CD14-positive monocyte (primary cell): ENCODE measurements around the gene PLXDC2. TPM values are rescaled to one million over a fixed set of nuclear protein-coding genes. Genes with fewer than 3 reads are reported as not detected.

ENCODE experiments used
- DNase-seq, 3 donors: peaks; one replicate each; pipeline ENCODE4 v3.0.0-alpha.2; 2011 to 2022
- H2AFZ ChIP-seq: 2 replicates; pipeline ENCODE4 v1.6.0; 2012; ENCODE audit warnings: mild to moderate bottlenecking, low read depth, low read length, inconsistent platforms; ENCODE audit not compliant: insufficient read depth, poor library complexity, severe bottlenecking
- H3K27ac ChIP-seq, 2 donors: 1 replicate in 1 of 2; 2 replicates in 1 of 2; pipeline ENCODE4 v1.5.1; 2012 to 2013; ENCODE audit warnings: low read length in 2 of 2, control low read depth in 1 of 2, inconsistent platforms in 1 of 2, low read depth in 1 of 2, mild to moderate bottlenecking in 1 of 2
- H3K27me3 ChIP-seq, 2 donors: one replicate each; pipeline versions ENCODE4 v1.6.0 to v1.6.1; 2011 to 2013; ENCODE audit warnings: low read length in 2 of 2; ENCODE audit not compliant: control insufficient read depth in 2 of 2, insufficient read depth in 2 of 2
- H3K36me3 ChIP-seq, 2 donors: replicated peaks in 1 of 2; 1 replicate in 1 of 2; 2 replicates in 1 of 2; pipeline versions ENCODE4 v1.5.1 to v1.6.1; 2012 to 2013; ENCODE audit warnings: low read length in 2 of 2, control low read depth in 1 of 2, inconsistent platforms in 1 of 2, mild to moderate bottlenecking in 1 of 2; ENCODE audit not compliant: insufficient read depth in 2 of 2, control insufficient read depth in 1 of 2
- H3K4me1 ChIP-seq, 2 donors: 1 replicate in 1 of 2; 2 replicates in 1 of 2; pipeline versions ENCODE4 v1.5.1 to v1.6.1; 2012 to 2013; ENCODE audit warnings: low read length in 2 of 2, control low read depth in 1 of 2, inconsistent platforms in 1 of 2, mild to moderate bottlenecking in 1 of 2, moderate library complexity in 1 of 2; ENCODE audit not compliant: insufficient read depth in 2 of 2, control insufficient read depth in 1 of 2
- H3K4me2 ChIP-seq: replicated peaks from 2 replicates; pipeline ENCODE3; 2012; ENCODE audit warnings: low read length, moderate library complexity, mild to moderate bottlenecking; ENCODE audit not compliant: poor library complexity, severe bottlenecking; ENCODE audit errors: extremely low read depth
- H3K4me3 ChIP-seq, 3 experiments: fragments of 200-600 bp in 1 of 3; sonication (generic) in 1 of 3; replicated peaks in 1 of 3; 1 replicate in 2 of 3; 2 replicates in 1 of 3; pipeline ENCODE4 v1.5.1; 2011 to 2013; ENCODE audit warnings: low read length in 3 of 3, mild to moderate bottlenecking in 3 of 3, control low read depth in 2 of 3, low read depth in 2 of 3, inconsistent platforms in 1 of 3, moderate library complexity in 1 of 3
- H3K79me2 ChIP-seq: 2 replicates; pipeline ENCODE4 v1.6.0; 2012; ENCODE audit warnings: mild to moderate bottlenecking, control low read depth, inconsistent platforms, low read length, moderate library complexity; ENCODE audit not compliant: insufficient read depth
- H3K9ac ChIP-seq: 2 replicates; pipeline ENCODE4 v1.6.0; 2017; ENCODE audit warnings: low read length, mild to moderate bottlenecking; ENCODE audit not compliant: insufficient read depth, poor library complexity, severe bottlenecking
- H3K9me3 ChIP-seq, 2 donors: replicated peaks in 1 of 2; 1 replicate in 1 of 2; 2 replicates in 1 of 2; pipeline versions ENCODE4 v1.5.1 to v1.6.1; 2012 to 2013; ENCODE audit warnings: low read length in 2 of 2, control low read depth in 1 of 2; ENCODE audit not compliant: control insufficient read depth in 1 of 2, insufficient read depth in 1 of 2
- H4K20me1 ChIP-seq: 2 replicates; pipeline ENCODE4 v1.6.0; 2012; ENCODE audit warnings: mild to moderate bottlenecking, low read length, control low read depth, moderate library complexity; ENCODE audit not compliant: insufficient read depth
- H3K27ac Mint-ChIP-seq, 7 donors: one replicate each; pipeline ENCODE4 v1.8.0; 2020; ENCODE audit warnings: mild to moderate bottlenecking in 7 of 7, mixed read lengths in 7 of 7, moderate library complexity in 6 of 7, inconsistent platforms in 2 of 7
- H3K27me3 Mint-ChIP-seq, 3 donors: one replicate each; pipeline ENCODE4 v1.8.0; 2021 to 2022; ENCODE audit warnings: low read depth in 3 of 3, mild to moderate bottlenecking in 3 of 3, mixed read lengths in 3 of 3, moderate library complexity in 3 of 3, inconsistent platforms in 1 of 3
- H3K36me3 Mint-ChIP-seq, 2 donors: one replicate each; pipeline ENCODE4 v1.8.0; 2020; ENCODE audit warnings: mixed read lengths in 2 of 2, inconsistent platforms in 1 of 2, mild to moderate bottlenecking in 1 of 2
- H3K4me1 Mint-ChIP-seq: one replicate; pipeline ENCODE4 v1.8.0; 2020; ENCODE audit warnings: mild to moderate bottlenecking, mixed read lengths
- H3K4me3 Mint-ChIP-seq, 2 donors: one replicate each; pipeline ENCODE4 v1.8.0; 2020; ENCODE audit warnings: mild to moderate bottlenecking in 2 of 2, mixed read lengths in 2 of 2, moderate library complexity in 1 of 2
- H3K9me3 Mint-ChIP-seq, 7 donors: one replicate each; pipeline ENCODE4 v1.8.0; 2020 to 2022; ENCODE audit warnings: mixed read lengths in 7 of 7, mild to moderate bottlenecking in 6 of 7, moderate library complexity in 6 of 7, inconsistent platforms in 2 of 7
- WGBS: methylation state at CpG from one replicate; pipeline ENCODE4 v1.1.5; 2013; ENCODE audit warnings: missing lambda C conversion rate; ENCODE audit not compliant: insufficient coverage; 5-methylcytosine and 5-hydroxymethylcytosine counted together
- intact Hi-C, 2 donors: fragments of 100-400 bp; cut with micrococcal nuclease; formaldehyde crosslinking; loops; one replicate each; pipeline versions ENCODE4 v1.15.0 to v1.15.1; 2023
- polyA plus RNA-seq, 3 donors: library from polyadenylated mRNA; depleted of rRNA in 1 of 3; unstranded in 2 of 3; stranded (reverse) in 1 of 3; fragments of 300-500 nt in 2 of 3; fragments of >200 nt in 1 of 3; fragmentation: Illumina TruSeq in 2 of 3; gene quantifications; 1 replicate in 2 of 3; 2 replicates in 1 of 3; pipeline ENCODE4 v1.2.3, GENCODE V29; 2012 to 2021
- TF ChIP-seq, protein P1 (sequence below): fragments of 200-600 bp; IDR thresholded peaks from one replicate; pipeline ENCODE4 v1.8.0; 2022; ENCODE audit warnings: antibody characterized with exemption, mild to moderate bottlenecking

Gene PLXDC2
- polyA plus RNA-seq, 3 donors: 37.5 to 128 (median 93.6) TPM

GRCh38 chr10:19803676-19804075 is 12.6 kb upstream of the PLXDC2 start:
- no peaks in the 10 kb centered on the region for H3K9me3 ChIP-seq
- H3K4me3 ChIP-seq: no peak overlapping the region
- no peaks in the 10 kb centered on the region for H4K20me1 ChIP-seq
- H3K36me3 ChIP-seq: no peaks in the 10 kb centered on the region
- H3K27ac ChIP-seq: no peak overlapping the region
- TF ChIP-seq, protein P1, sequence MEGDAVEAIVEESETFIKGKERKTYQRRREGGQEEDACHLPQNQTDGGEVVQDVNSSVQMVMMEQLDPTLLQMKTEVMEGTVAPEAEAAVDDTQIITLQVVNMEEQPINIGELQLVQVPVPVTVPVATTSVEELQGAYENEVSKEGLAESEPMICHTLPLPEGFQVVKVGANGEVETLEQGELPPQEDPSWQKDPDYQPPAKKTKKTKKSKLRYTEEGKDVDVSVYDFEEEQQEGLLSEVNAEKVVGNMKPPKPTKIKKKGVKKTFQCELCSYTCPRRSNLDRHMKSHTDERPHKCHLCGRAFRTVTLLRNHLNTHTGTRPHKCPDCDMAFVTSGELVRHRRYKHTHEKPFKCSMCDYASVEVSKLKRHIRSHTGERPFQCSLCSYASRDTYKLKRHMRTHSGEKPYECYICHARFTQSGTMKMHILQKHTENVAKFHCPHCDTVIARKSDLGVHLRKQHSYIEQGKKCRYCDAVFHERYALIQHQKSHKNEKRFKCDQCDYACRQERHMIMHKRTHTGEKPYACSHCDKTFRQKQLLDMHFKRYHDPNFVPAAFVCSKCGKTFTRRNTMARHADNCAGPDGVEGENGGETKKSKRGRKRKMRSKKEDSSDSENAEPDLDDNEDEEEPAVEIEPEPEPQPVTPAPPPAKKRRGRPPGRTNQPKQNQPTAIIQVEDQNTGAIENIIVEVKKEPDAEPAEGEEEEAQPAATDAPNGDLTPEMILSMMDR: no peak
- H3K9me3 Mint-ChIP-seq: peaks cover 0 to 9% (median 4%) of the 10 kb centered on the region in 7 donors
- DNase-seq: no peak
- no peak overlapping the region for H3K4me2 ChIP-seq
- 89% methylated on average over 1 of the region's 2 CpGs for WGBS
- no peaks in the 10 kb centered on the region for H3K27me3 ChIP-seq
- H3K79me2 ChIP-seq: no peaks in the 10 kb centered on the region
- intact Hi-C loops: no loop called here
- H3K27ac Mint-ChIP-seq: no peak overlapping the region
- H3K9ac ChIP-seq: no peak overlapping the region
- H3K4me1 Mint-ChIP-seq: peaks cover 2% of the 10 kb centered on the region
- no peak overlapping the region for H2AFZ ChIP-seq
- no peak overlapping the region for H3K4me3 Mint-ChIP-seq
- H3K36me3 Mint-ChIP-seq: no peaks in the 10 kb centered on the region
- H3K4me1 ChIP-seq: no peaks in the 10 kb centered on the region
- H3K27me3 Mint-ChIP-seq: peaks cover 0 to 1% (median 0%) of the 10 kb centered on the region in 3 donors

DNA sequence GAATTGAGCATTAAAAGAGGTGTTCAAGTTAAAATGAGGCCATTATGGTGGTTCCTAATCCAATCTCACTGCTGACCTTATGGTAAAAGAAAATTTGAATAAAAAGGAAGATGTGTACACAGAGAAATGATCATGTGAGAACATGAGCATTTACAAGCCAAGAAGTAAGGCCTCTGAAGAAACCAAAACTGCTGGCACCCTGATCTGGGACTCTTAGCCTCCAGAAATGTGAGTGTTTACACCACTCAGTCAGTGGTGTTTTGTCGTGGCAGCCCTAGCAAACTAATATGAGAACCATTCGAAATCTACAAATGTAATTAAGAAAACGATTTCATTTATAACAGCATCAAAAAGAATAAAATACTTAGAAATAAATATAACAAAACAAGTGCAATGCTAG is 6.8 kb upstream of the PLXDC2 start:
- Histone ChIP-seq H3K4me1 (peaks cover under 1 to 2% of the 10 kb centered on the region in 2 donors), H3K4me2 (no peak overlapping the region), H3K27ac (no peak overlapping the region), H3K4me3 (no peak overlapping the region), H3K9ac (no peak overlapping the region), H2AFZ (no peak overlapping the region), H3K27me3 (no peaks in the 10 kb centered on the region), H4K20me1 (no peaks in the 10 kb centered on the region), H3K36me3 (no peaks in the 10 kb centered on the region), H3K9me3 (no peaks in the 10 kb centered on the region), H3K79me2 (no peaks in the 10 kb centered on the region)
- TF ChIP-seq, protein P1: no peak
- no peak overlapping the region for H3K4me3 Mint-ChIP-seq
- H3K9me3 Mint-ChIP-seq: peaks cover 0 to 9% (median 2%) of the 10 kb centered on the region in 7 donors
- WGBS: no CpG with 5 or more reads among the region's 3 CpGs
- H3K27ac Mint-ChIP-seq: no peak overlapping the region
- peaks cover 4% of the 10 kb centered on the region for H3K4me1 Mint-ChIP-seq
- no peak for DNase-seq
- H3K27me3 Mint-ChIP-seq: peaks cover 1 to 7% (median 2%) of the 10 kb centered on the region in 3 donors
- intact Hi-C loops: no loop called here
- H3K36me3 Mint-ChIP-seq: no peaks in the 10 kb centered on the region
